HG02840 (cell line): Measurements from ENCODE around the gene CTF1.
A peak's percentile ranks its signal among the peaks of the same experiment; 100 is the strongest.
"Not testable (repeated sequence)": the region's sequence is repeated elsewhere in the genome, so short reads cannot be mapped to it uniquely, and the experiment has no call there.

ENCODE experiments used
- ATAC-seq: cut with Tn5 transposase; IDR thresholded peaks from one replicate; pipeline ENCODE4 v1.9.1; 2021; ENCODE audit warnings: mild to moderate bottlenecking, moderate library complexity, moderate number of reproducible peaks; ENCODE audit not compliant: unreplicated experiment, low FRiP score

Gene CTF1

GRCh38 chr16:30927789-30928378, 31.5 kb downstream of the CTF1 start:
- no peak for ATAC-seq

DNA sequence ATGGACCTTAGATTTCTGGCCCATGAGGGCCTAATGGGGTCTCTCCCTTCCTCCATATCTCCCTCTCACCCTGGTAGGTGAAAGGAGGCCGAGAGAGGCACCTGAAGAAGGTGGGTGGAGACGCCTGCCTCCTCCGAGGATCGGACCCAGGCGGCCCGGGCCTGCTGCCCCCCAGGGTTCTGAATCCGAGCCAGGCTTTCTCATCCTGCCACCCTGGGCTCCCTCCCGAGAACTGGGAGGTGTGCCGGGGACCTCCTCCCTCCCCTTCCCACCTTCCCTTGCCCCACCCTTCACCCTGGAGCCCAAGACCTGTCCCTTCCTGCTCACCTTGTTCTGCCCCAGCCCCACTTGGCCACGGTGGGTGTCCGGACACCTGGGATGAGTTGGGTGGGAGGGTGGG, 32.0 kb downstream of the CTF1 start:
- ATAC-seq, result no peak

GRCh38 chr16:30929167-30929566, 32.8 kb downstream of the CTF1 start:
- ATAC-seq, result no peak

GRCh38 chr16:30930160-30930571, 33.8 kb downstream of the CTF1 start:
- no peak for ATAC-seq

- ATAC-seq, result no peak
Measured at GRCh38 chr16:30931068-30931650, 34.7 kb downstream of the CTF1 start.

GRCh38 chr16:30934827-30935557, 38.6 kb downstream of the CTF1 start:
- ATAC-seq, result no peak

GRCh38 chr16:30937692-30938091, 41.3 kb downstream of the CTF1 start:
- ATAC-seq, result no peak

DNA sequence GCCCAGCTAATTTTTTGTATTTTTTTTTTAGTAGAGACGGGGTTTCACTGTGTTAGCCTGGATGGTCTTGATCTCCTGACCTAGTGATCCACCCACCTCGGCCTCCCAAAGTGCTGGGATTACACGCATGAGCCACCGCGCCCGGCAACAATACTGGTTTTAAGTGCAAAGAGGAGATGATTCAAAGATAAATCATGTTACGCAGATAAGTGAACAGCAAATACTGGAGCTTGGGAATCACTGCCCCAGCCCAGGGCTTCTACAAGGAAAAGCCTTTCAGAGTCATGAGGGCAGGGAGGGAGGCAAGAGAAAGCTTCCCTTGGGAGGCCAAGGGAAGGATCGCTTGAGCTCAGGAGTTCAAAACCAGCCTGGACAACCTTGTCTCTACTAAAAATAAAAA, 43.2 kb downstream of the CTF1 start:
- not testable (repeated sequence) for ATAC-seq

- no peak for ATAC-seq
Measured at GRCh38 chr16:30941600-30942425, 45.4 kb downstream of the CTF1 start.

GRCh38 chr16:30942426-30942806, 46.0 kb downstream of the CTF1 start:
- ATAC-seq, result no peak

DNA sequence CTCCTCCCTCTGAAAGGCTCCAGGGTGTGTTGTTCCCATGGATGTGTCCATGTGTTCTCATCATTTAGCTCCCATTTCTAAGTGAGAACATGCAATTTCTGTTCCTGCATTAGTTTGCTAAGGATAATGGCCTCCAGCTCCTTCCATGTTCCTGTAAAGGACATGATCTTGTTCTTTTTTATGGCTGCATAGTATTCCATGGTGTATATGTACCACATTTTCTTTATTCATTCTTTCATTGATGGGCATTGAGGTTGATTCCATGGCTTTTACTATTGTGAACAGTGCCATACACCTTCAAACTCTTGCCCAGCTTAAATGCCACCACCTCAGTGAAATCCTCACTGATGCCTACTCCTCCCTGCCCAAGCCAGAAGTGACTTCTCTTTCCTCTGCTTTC, 47.9 kb downstream of the CTF1 start:
- ATAC-seq, result no peak

- ATAC-seq, result no peak
Measured at GRCh38 chr16:30946671-30947540, 50.5 kb downstream of the CTF1 start.

DNA sequence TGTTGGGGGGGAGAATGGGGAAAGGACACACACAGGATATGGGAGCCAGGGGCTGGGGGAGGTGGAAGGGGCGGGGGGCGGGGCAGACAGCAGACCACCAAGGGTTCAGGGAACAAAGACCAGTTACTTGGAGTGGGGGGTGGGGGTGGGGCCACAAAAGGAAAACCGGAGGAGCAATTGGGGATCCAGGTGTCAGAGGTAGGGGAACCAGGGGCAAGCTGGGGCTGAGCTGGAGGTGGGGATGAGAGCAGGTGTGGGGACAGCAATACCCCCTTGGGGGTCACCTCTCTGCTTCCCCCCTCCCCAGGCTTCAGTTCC, 51.1 kb downstream of the CTF1 start:
- no peak for ATAC-seq

DNA sequence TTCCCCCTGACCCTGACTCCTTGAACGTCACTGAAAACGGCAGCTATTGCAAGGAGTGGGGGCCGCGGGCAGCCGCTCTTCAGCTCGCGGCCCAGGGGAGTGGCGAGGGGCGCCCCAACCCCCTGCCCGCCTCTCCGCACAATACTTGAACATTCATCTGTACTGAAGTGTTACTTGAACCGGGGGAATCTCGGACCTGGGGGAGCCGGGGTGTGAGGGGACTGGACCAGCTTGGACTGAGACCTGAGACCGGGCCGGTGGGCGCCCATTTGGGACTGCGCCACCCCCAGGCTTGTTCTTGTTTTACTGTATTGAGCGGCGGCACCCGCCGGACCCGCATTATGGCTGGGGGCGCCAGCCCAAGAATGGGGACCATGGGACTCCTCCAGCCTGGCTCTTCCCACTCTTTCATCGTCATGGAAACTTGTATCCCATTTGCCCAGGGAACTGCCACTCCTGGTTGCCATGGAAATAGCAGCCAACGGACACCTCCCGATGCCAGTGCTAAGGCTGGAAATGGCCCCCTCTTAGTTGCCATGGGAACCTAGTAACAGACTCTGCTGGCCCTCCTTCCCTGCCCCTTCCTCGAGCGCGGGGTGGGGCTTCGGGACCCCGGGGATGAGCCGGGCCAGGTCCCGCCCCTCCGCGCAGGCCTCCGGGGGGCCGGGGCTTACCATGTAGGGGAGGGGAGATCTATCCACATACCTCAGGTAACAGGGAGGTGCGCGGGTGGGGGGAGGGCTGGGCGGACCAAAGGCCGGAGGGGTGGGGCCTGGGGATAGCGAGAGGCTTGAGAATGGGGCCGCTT, 51.6 kb downstream of the CTF1 start:
- ATAC-seq, result no peak

GRCh38 chr16:30948667-30949649, 52.5 kb downstream of the CTF1 start, which contains the start of gene ORAI3:
Gene ORAI3, plus strand, starts transcription at chr16:30949068. Its CDS starts 222 bp downstream, at chr16:30949290.
- ATAC-seq, result peak; percentile 61

GRCh38 chr16:30949650-30950515, 53.5 kb downstream of the CTF1 start:
- no peak for ATAC-seq

GRCh38 chr16:30950516-30951065, 54.2 kb downstream of the CTF1 start:
- ATAC-seq, result no peak
